IPS-20b (cell line): ENCODE data around the gene BCAS3.
"Not testable (repeated sequence)": the region's sequence is repeated elsewhere in the genome, so short reads cannot be mapped to it uniquely, and the experiment has no call there.

ENCODE experiments used
- H3K27ac ChIP-seq: one replicate; pipeline ENCODE4 v1.5.1; 2013; ENCODE audit warnings: low read length
- H3K27me3 ChIP-seq: 2 replicates; pipeline ENCODE4 v1.6.1; 2013; ENCODE audit warnings: mild to moderate bottlenecking, low read length, inconsistent platforms; ENCODE audit not compliant: insufficient read depth
- H3K36me3 ChIP-seq: 2 replicates; pipeline ENCODE4 v1.6.1; 2013; ENCODE audit warnings: low read depth, mild to moderate bottlenecking, inconsistent platforms, low read length, moderate library complexity; ENCODE audit not compliant: insufficient read depth
- H3K4me1 ChIP-seq: 2 replicates; pipeline ENCODE4 v1.6.1; 2013; ENCODE audit warnings: mild to moderate bottlenecking, control low read depth, inconsistent platforms, low read length, moderate library complexity; ENCODE audit not compliant: insufficient read depth
- H3K4me3 ChIP-seq: 2 replicates; pipeline ENCODE4 v1.5.1; 2013; ENCODE audit warnings: mild to moderate bottlenecking, low read length, inconsistent platforms
- H3K9ac ChIP-seq: 2 replicates; pipeline ENCODE4 v1.6.1; 2013; ENCODE audit warnings: low read depth, mild to moderate bottlenecking, inconsistent platforms, low read length, moderate library complexity
- H3K9me3 ChIP-seq: 2 replicates; pipeline ENCODE4 v1.6.1; 2013; ENCODE audit warnings: mild to moderate bottlenecking, low read depth, low read length, inconsistent platforms; ENCODE audit not compliant: insufficient read depth

Gene BCAS3

GRCh38 chr17:61136296-61136695 lies 458.6 kb downstream of the BCAS3 start:
- Histone ChIP-seq H3K27ac (no peak overlapping the region), H3K9ac (no peak overlapping the region), H3K36me3 (no peaks in the 10 kb centered on the region), H3K9me3 (no peaks in the 10 kb centered on the region), H3K27me3 (no peaks in the 10 kb centered on the region), H3K4me1 (no peaks in the 10 kb centered on the region), H3K4me3 (no peak overlapping the region)

- Histone ChIP-seq H3K4me3 (no peak overlapping the region), H3K9ac (no peak overlapping the region)
These were observed 461.6 kb downstream of the BCAS3 start for GRCh38 chr17:61139219-61139618.

GRCh38 chr17:61140081-61140786 lies 462.6 kb downstream of the BCAS3 start:
- H3K27ac ChIP-seq = no peak overlapping the region
- H3K36me3 ChIP-seq = no peaks in the 10 kb centered on the region
- no peak overlapping the region for H3K4me3 ChIP-seq
- no peak overlapping the region for H3K9ac ChIP-seq
- H3K4me1 ChIP-seq = peaks cover 3% of the 10 kb centered on the region; the same call in 1 of the 2 replicates
- H3K27me3 ChIP-seq = no peaks in the 10 kb centered on the region
- no peaks in the 10 kb centered on the region for H3K9me3 ChIP-seq

More at GRCh38 chr17:61139219-61139618, 461.6 kb downstream of the BCAS3 start:
- Histone ChIP-seq H3K36me3 (no peaks in the 10 kb centered on the region), H3K27me3 (no peaks in the 10 kb centered on the region), H3K4me1 (no peaks in the 10 kb centered on the region), H3K27ac (no peak overlapping the region), H3K9me3 (no peaks in the 10 kb centered on the region)

- Histone ChIP-seq H3K4me1 (peaks cover 6% of the 10 kb centered on the region; the same call in 1 of the 2 replicates), H3K36me3 (no peaks in the 10 kb centered on the region), H3K9me3 (no peaks in the 10 kb centered on the region), H3K9ac (no peak overlapping the region), H3K27ac (no peak overlapping the region), H3K27me3 (no peaks in the 10 kb centered on the region), H3K4me3 (no peak overlapping the region)
These were observed 465.4 kb downstream of the BCAS3 start for GRCh38 chr17:61143026-61143425.

- Histone ChIP-seq H3K27me3 (no peaks in the 10 kb centered on the region), H3K27ac (no peak overlapping the region), H3K9me3 (no peaks in the 10 kb centered on the region), H3K36me3 (no peaks in the 10 kb centered on the region), H3K4me3 (no peak overlapping the region), H3K9ac (no peak overlapping the region), H3K4me1 (peaks cover 6% of the 10 kb centered on the region; the same call in 1 of the 2 replicates)
These were observed 466.5 kb downstream of the BCAS3 start for GRCh38 chr17:61144137-61144536.

GRCh38 chr17:61144617-61145564 lies 467.2 kb downstream of the BCAS3 start:
- Histone ChIP-seq H3K4me3 (no peak overlapping the region), H3K27me3 (no peaks in the 10 kb centered on the region), H3K36me3 (no peaks in the 10 kb centered on the region), H3K4me1 (peaks cover 8% of the 10 kb centered on the region; the same call in 1 of the 2 replicates), H3K27ac (no peak overlapping the region), H3K9ac (no peak overlapping the region), H3K9me3 (no peaks in the 10 kb centered on the region)

GRCh38 chr17:61146833-61147232 lies 469.2 kb downstream of the BCAS3 start:
- not testable (repeated sequence) for H3K9ac ChIP-seq, H3K9me3 ChIP-seq, H3K36me3 ChIP-seq, H3K27me3 ChIP-seq, H3K27ac ChIP-seq, H3K4me3 ChIP-seq, H3K4me1 ChIP-seq

GRCh38 chr17:61149106-61149825 lies 471.6 kb downstream of the BCAS3 start:
- H3K27me3 ChIP-seq = no peaks in the 10 kb centered on the region
- no peak overlapping the region for H3K9ac ChIP-seq

GRCh38 chr17:61149862-61150362 lies 472.3 kb downstream of the BCAS3 start:
- Histone ChIP-seq H3K9me3 (no peaks in the 10 kb centered on the region), H3K27ac (no peak overlapping the region), H3K4me1 (peaks cover 9% of the 10 kb centered on the region; the same call in 1 of the 2 replicates), H3K36me3 (no peaks in the 10 kb centered on the region), H3K9ac (no peak overlapping the region), H3K27me3 (no peaks in the 10 kb centered on the region), H3K4me3 (no peak overlapping the region)

More at GRCh38 chr17:61149106-61149825, 471.6 kb downstream of the BCAS3 start:
- Histone ChIP-seq H3K4me1 (peaks cover 9% of the 10 kb centered on the region; the same call in 1 of the 2 replicates), H3K36me3 (no peaks in the 10 kb centered on the region), H3K9me3 (no peaks in the 10 kb centered on the region), H3K4me3 (no peak overlapping the region), H3K27ac (no peak overlapping the region)

GRCh38 chr17:61150686-61151299 lies 473.1 kb downstream of the BCAS3 start:
- Histone ChIP-seq H3K27me3 (no peaks in the 10 kb centered on the region), H3K4me3 (no peak overlapping the region), H3K36me3 (no peaks in the 10 kb centered on the region), H3K4me1 (peaks cover 11% of the 10 kb centered on the region; the same call in 1 of the 2 replicates), H3K27ac (no peak overlapping the region), H3K9me3 (no peaks in the 10 kb centered on the region), H3K9ac (no peak overlapping the region)

- Histone ChIP-seq H3K4me3 (no peak overlapping the region), H3K9ac (no peak overlapping the region), H3K27ac (no peak overlapping the region), H3K36me3 (no peaks in the 10 kb centered on the region), H3K4me1 (peaks cover 21% of the 10 kb centered on the region; the same call in 1 of the 2 replicates), H3K9me3 (no peaks in the 10 kb centered on the region), H3K27me3 (no peaks in the 10 kb centered on the region)
These were observed 475.2 kb downstream of the BCAS3 start for GRCh38 chr17:61152898-61153297.
